ENCODE results near the gene LRRK2.
"Not testable (repeated sequence)": the region's sequence is repeated elsewhere in the genome, so short reads cannot be mapped to it uniquely, and the experiment has no call there.

LRRK2 gene

GRCh38 chr12:40343124-40343523 lies 118.3 kb downstream of the LRRK2 start:
- Histone ChIP-seq H3K36me3 (ENCODE audit: insufficient read depth, low read length) (no peaks in the 10 kb centered on the region), H3K9me3 (ENCODE audit: low read depth, low read length) (no peaks in the 10 kb centered on the region), H3K27ac (no peak overlapping the region), H3K9ac (ENCODE audit: insufficient read length) (no peak overlapping the region), H3K4me3 (no peak overlapping the region)
- no peak for DNase-seq (ENCODE audit: low read depth, low spot score)
- TF ChIP-seq EZH2 (IDR thresholded peaks at IDR 0.05) = no peak
- no peak for TF ChIP-seq FOXP2 (optimal IDR thresholded peaks at IDR 0.05; ENCODE audit: control extremely low read depth, extremely low read length, insufficient read depth)
- no peak for TF ChIP-seq POLR2AphosphoS5 (IDR thresholded peaks at IDR 0.05; ENCODE audit: borderline replicate concordance, low read depth, low read length)

GRCh38 chr12:40344312-40344711 lies 119.5 kb downstream of the LRRK2 start:
- DNase-seq (ENCODE audit: low read depth, low spot score) = no peak
- no peaks in the 10 kb centered on the region for H3K36me3 ChIP-seq (ENCODE audit: insufficient read depth, low read length)
- no peak overlapping the region for H3K4me3 ChIP-seq
- peak overlapping the region; percentile 54; the same call in 1 of the 2 replicates for H3K27ac ChIP-seq
- H3K9ac ChIP-seq (ENCODE audit: insufficient read length) = no peak overlapping the region
- TF ChIP-seq POLR2AphosphoS5 (IDR thresholded peaks at IDR 0.05; ENCODE audit: borderline replicate concordance, low read depth, low read length) = no peak
- TF ChIP-seq FOXP2 (optimal IDR thresholded peaks at IDR 0.05; ENCODE audit: control extremely low read depth, extremely low read length, insufficient read depth) = no peak
- no peak for TF ChIP-seq EZH2 (IDR thresholded peaks at IDR 0.05)
- H3K9me3 ChIP-seq (ENCODE audit: low read depth, low read length) = no peaks in the 10 kb centered on the region

- no peak overlapping the region for H3K4me3 ChIP-seq
- no peaks in the 10 kb centered on the region for H3K9me3 ChIP-seq (ENCODE audit: low read depth, low read length)
- no peak overlapping the region for H3K9ac ChIP-seq (ENCODE audit: insufficient read length)
- H3K27ac ChIP-seq = peak overlapping the region; percentile 63; the same call in 1 of the 2 replicates
- no peaks in the 10 kb centered on the region for H3K36me3 ChIP-seq (ENCODE audit: insufficient read depth, low read length)
- TF ChIP-seq FOXP2 (optimal IDR thresholded peaks at IDR 0.05; ENCODE audit: control extremely low read depth, extremely low read length, insufficient read depth) = no peak
- TF ChIP-seq EZH2 (IDR thresholded peaks at IDR 0.05) = no peak
- no peak for TF ChIP-seq POLR2AphosphoS5 (IDR thresholded peaks at IDR 0.05; ENCODE audit: borderline replicate concordance, low read depth, low read length)
- no peak for DNase-seq (ENCODE audit: low read depth, low spot score)
These were observed 127.2 kb downstream of the LRRK2 start for GRCh38 chr12:40351976-40352375.

- no peak overlapping the region for H3K4me3 ChIP-seq
- TF ChIP-seq POLR2AphosphoS5 (IDR thresholded peaks at IDR 0.05; ENCODE audit: borderline replicate concordance, low read depth, low read length) (no peak), FOXP2 (optimal IDR thresholded peaks at IDR 0.05; ENCODE audit: control extremely low read depth, extremely low read length, insufficient read depth) (no peak)
- no peaks in the 10 kb centered on the region for H3K36me3 ChIP-seq (ENCODE audit: insufficient read depth, low read length)
- no peak overlapping the region for H3K27ac ChIP-seq
- no peak overlapping the region for H3K9ac ChIP-seq (ENCODE audit: insufficient read length)
- no peaks in the 10 kb centered on the region for H3K9me3 ChIP-seq (ENCODE audit: low read depth, low read length)
- DNase-seq (ENCODE audit: low read depth, low spot score) = no peak
These were observed 150.3 kb downstream of the LRRK2 start for GRCh38 chr12:40375076-40375475.

- H3K9me3 ChIP-seq (ENCODE audit: low read depth, low read length) = no peaks in the 10 kb centered on the region
- H3K27ac ChIP-seq = no peak overlapping the region
- no peak overlapping the region for H3K9ac ChIP-seq (ENCODE audit: insufficient read length)
- TF ChIP-seq EZH2 (IDR thresholded peaks at IDR 0.05) = no peak
- TF ChIP-seq FOXP2 (optimal IDR thresholded peaks at IDR 0.05; ENCODE audit: control extremely low read depth, extremely low read length, insufficient read depth) = no peak
- no peak for TF ChIP-seq POLR2AphosphoS5 (IDR thresholded peaks at IDR 0.05; ENCODE audit: borderline replicate concordance, low read depth, low read length)
- no peak for DNase-seq (ENCODE audit: low read depth, low spot score)
- no peak overlapping the region for H3K4me3 ChIP-seq
- H3K36me3 ChIP-seq (ENCODE audit: insufficient read depth, low read length) = no peaks in the 10 kb centered on the region
These were observed 151.9 kb downstream of the LRRK2 start for GRCh38 chr12:40376533-40377267.

- H3K9me3 ChIP-seq (ENCODE audit: low read depth, low read length) = no peaks in the 10 kb centered on the region
- H3K4me3 ChIP-seq = no peak overlapping the region
- H3K36me3 ChIP-seq (ENCODE audit: insufficient read depth, low read length) = no peaks in the 10 kb centered on the region
- H3K27ac ChIP-seq = no peak overlapping the region
- no peak overlapping the region for H3K9ac ChIP-seq (ENCODE audit: insufficient read length)
- DNase-seq (ENCODE audit: low read depth, low spot score) = no peak
- TF ChIP-seq FOXP2 (optimal IDR thresholded peaks at IDR 0.05; ENCODE audit: control extremely low read depth, extremely low read length, insufficient read depth) (no peak), EZH2 (IDR thresholded peaks at IDR 0.05) (no peak), POLR2AphosphoS5 (IDR thresholded peaks at IDR 0.05; ENCODE audit: borderline replicate concordance, low read depth, low read length) (no peak)
These were observed 153.9 kb downstream of the LRRK2 start for GRCh38 chr12:40378691-40379090.

- TF ChIP-seq EZH2 (IDR thresholded peaks at IDR 0.05) (no peak), FOXP2 (optimal IDR thresholded peaks at IDR 0.05; ENCODE audit: control extremely low read depth, extremely low read length, insufficient read depth) (no peak), POLR2AphosphoS5 (IDR thresholded peaks at IDR 0.05; ENCODE audit: borderline replicate concordance, low read depth, low read length) (no peak)
- no peak for DNase-seq (ENCODE audit: low read depth, low spot score)
- H3K9ac ChIP-seq (ENCODE audit: insufficient read length) = no peak overlapping the region
- no peaks in the 10 kb centered on the region for H3K36me3 ChIP-seq (ENCODE audit: insufficient read depth, low read length)
- no peaks in the 10 kb centered on the region for H3K9me3 ChIP-seq (ENCODE audit: low read depth, low read length)
- no peak overlapping the region for H3K4me3 ChIP-seq
- H3K27ac ChIP-seq = no peak overlapping the region
These were observed 157.4 kb downstream of the LRRK2 start for GRCh38 chr12:40382217-40382616.

GRCh38 chr12:40387279-40387678 lies 162.5 kb downstream of the LRRK2 start:
- not testable (repeated sequence) for DNase-seq (ENCODE audit: low read depth, low spot score); H3K36me3 ChIP-seq (ENCODE audit: insufficient read depth, low read length); H3K9ac ChIP-seq (ENCODE audit: insufficient read length); H3K4me3 ChIP-seq; H3K27ac ChIP-seq; H3K9me3 ChIP-seq (ENCODE audit: low read depth, low read length)

- H3K9ac ChIP-seq (ENCODE audit: insufficient read length) = no peak overlapping the region
- DNase-seq (ENCODE audit: low read depth, low spot score) = no peak
- no peaks in the 10 kb centered on the region for H3K9me3 ChIP-seq (ENCODE audit: low read depth, low read length)
- TF ChIP-seq EZH2 (IDR thresholded peaks at IDR 0.05) (no peak), POLR2AphosphoS5 (IDR thresholded peaks at IDR 0.05; ENCODE audit: borderline replicate concordance, low read depth, low read length) (no peak), FOXP2 (optimal IDR thresholded peaks at IDR 0.05; ENCODE audit: control extremely low read depth, extremely low read length, insufficient read depth) (no peak)
- no peaks in the 10 kb centered on the region for H3K36me3 ChIP-seq (ENCODE audit: insufficient read depth, low read length)
- H3K4me3 ChIP-seq = no peak overlapping the region
- no peak overlapping the region for H3K27ac ChIP-seq
These were observed 166.2 kb downstream of the LRRK2 start for GRCh38 chr12:40390980-40391379.
